Activated CD4-positive, alpha-beta memory T cell treated with anti-CD3 and anti-CD28 coated beads, Interleukin-2, amount 10 ng/mL, durations not matched to agents 7 days and 5 days (primary cell): Measurements from ENCODE around the gene PPP4R1. TPM values are rescaled to one million over a fixed set of nuclear protein-coding genes. Genes with fewer than 3 reads are reported as not detected.

ENCODE experiments used
- CTCF ChIA-PET: fragments of 350-600 bp; sonication (Branson Sonifier 250); formaldehyde crosslinking; loops from one replicate; lab custom pipeline; 2021; ENCODE audit warnings: antibody characterized with exemption, inconsistent platforms; lab: Charles Lee
- POLR2A ChIA-PET: fragments of 350-600 bp; sonication (Branson Sonifier 250); formaldehyde crosslinking; loops from one replicate; lab custom pipeline; 2021; ENCODE audit warnings: antibody characterized with exemption; lab: Charles Lee
- DNase-seq: peaks from one replicate; pipeline ENCODE4 v3.0.0-alpha.2; 2020
- H3K27ac Mint-ChIP-seq: one replicate; pipeline ENCODE4 v1.8.0; 2021; ENCODE audit warnings: mild to moderate bottlenecking, mixed read lengths
- H3K27me3 Mint-ChIP-seq: one replicate; pipeline ENCODE4 v1.8.0; 2021; ENCODE audit warnings: mixed read lengths
- H3K36me3 Mint-ChIP-seq: one replicate; pipeline ENCODE4 v1.8.0; 2021; ENCODE audit warnings: low read depth, mixed read lengths
- H3K4me1 Mint-ChIP-seq: one replicate; pipeline ENCODE4 v1.8.0; 2021; ENCODE audit warnings: mixed read lengths
- H3K4me3 Mint-ChIP-seq: one replicate; pipeline ENCODE4 v1.8.0; 2021; ENCODE audit warnings: mild to moderate bottlenecking, mixed read lengths
- H3K9me3 Mint-ChIP-seq: one replicate; pipeline ENCODE4 v1.8.0; 2021; ENCODE audit warnings: mixed read lengths
- total RNA-seq, 2 experiments: library from RNA; stranded (reverse); gene quantifications; one replicate each; pipeline ENCODE4 v1.2.3, GENCODE V29; 2021

PPP4R1 gene
- total RNA-seq, 2 experiments from 2014 or later = 54.0 to 59.7 TPM

DNA sequence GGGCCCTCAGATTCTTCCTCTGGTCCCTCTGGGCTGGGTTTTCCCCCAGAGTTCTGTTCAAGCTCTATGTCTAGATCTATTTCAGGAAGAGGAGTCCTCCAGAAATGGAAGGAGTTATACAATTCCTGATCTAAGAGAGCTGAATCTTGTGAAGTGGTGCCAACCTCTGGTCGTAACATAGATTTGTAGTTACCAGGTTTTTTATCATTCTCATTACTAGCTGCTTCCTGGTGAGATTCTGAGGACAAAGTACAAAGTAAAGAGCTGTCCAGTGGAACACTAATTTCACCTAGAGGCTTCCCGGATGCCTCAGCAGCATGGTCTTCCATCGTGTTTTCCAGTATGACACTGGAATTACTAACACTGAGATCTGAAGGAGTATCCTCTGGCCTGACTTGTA lies 44.1 kb downstream of the PPP4R1 start:
- H3K9me3 Mint-ChIP-seq = no peaks in the 10 kb centered on the region
- H3K36me3 Mint-ChIP-seq = peaks cover 34% of the 10 kb centered on the region
- H3K4me1 Mint-ChIP-seq = no peaks in the 10 kb centered on the region
- H3K27ac Mint-ChIP-seq = no peak overlapping the region
- no peaks in the 10 kb centered on the region for H3K27me3 Mint-ChIP-seq
- DNase-seq = no peak
- no peak overlapping the region for H3K4me3 Mint-ChIP-seq
- ChIA-PET CTCF (no interaction called here), POLR2A (no interaction called here)

- H3K36me3 Mint-ChIP-seq = peaks cover 28% of the 10 kb centered on the region
- POLR2A ChIA-PET = no interaction called here
- H3K4me1 Mint-ChIP-seq = no peaks in the 10 kb centered on the region
- CTCF ChIA-PET = interaction anchor here (0.7 kb wide), 1 partner anchor 260 kb away, joined by 3 read pairs; no protein-coding TSS in a partner anchor
- H3K27me3 Mint-ChIP-seq = no peaks in the 10 kb centered on the region
- no peaks in the 10 kb centered on the region for H3K9me3 Mint-ChIP-seq
- H3K4me3 Mint-ChIP-seq = no peak overlapping the region
- no peak overlapping the region for H3K27ac Mint-ChIP-seq
- no peak for DNase-seq
Observed at GRCh38 chr18:9569178-9569577, 45.2 kb downstream of the PPP4R1 start.

DNA sequence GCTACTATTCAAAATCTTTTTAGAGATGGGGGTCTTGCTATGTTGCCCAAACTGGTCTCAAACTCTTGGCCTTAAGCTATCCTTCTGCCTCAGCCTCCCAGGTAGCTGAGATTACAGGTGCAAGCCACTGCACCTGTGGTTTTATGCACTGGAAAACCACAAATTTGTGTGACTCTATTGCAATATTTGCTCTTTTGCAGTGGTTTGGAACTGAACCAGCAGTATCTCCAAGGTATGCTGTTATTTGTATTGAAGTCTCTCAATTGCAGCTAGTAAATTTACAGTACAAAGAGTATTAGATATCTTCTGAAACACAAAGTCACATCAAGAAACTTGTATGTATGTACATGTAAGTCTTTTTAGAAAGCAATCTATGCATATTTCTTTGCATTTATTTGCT lies 46.2 kb downstream of the PPP4R1 start:
- CTCF ChIA-PET = no interaction called here
- no peaks in the 10 kb centered on the region for H3K27me3 Mint-ChIP-seq
- no peaks in the 10 kb centered on the region for H3K4me1 Mint-ChIP-seq
- H3K4me3 Mint-ChIP-seq = no peak overlapping the region
- no peaks in the 10 kb centered on the region for H3K9me3 Mint-ChIP-seq
- POLR2A ChIA-PET = no interaction called here
- no peak overlapping the region for H3K27ac Mint-ChIP-seq
- H3K36me3 Mint-ChIP-seq = peaks cover 28% of the 10 kb centered on the region
- no peak for DNase-seq

DNA sequence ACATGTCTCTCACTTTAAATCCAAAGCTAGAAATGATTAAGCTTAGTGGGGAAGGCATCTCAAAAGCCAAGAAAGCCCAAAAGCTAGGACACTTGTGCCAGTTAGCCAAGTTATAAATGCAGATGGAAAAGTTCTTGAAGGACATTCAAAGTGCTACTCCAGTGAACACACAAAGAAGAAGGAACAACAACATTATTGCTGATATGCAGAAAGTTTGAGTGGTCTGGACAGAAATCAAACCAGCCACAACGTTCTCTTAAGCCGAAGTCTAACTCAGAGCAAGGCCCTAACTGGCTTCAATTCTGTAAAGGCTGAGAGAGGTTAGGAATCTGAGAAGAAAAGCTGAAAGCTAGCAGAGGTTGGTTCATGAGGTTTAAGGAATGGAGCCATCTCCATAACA lies 49.0 kb downstream of the PPP4R1 start:
- no peak overlapping the region for H3K27ac Mint-ChIP-seq
- ChIA-PET CTCF (no interaction called here), POLR2A (interaction anchor here (0.6 kb wide), 1 partner anchor 245 kb away, joined by 3 read pairs; no protein-coding TSS in a partner anchor)
- no peaks in the 10 kb centered on the region for H3K9me3 Mint-ChIP-seq
- no peaks in the 10 kb centered on the region for H3K4me1 Mint-ChIP-seq
- H3K27me3 Mint-ChIP-seq = no peaks in the 10 kb centered on the region
- peaks cover 28% of the 10 kb centered on the region for H3K36me3 Mint-ChIP-seq
- H3K4me3 Mint-ChIP-seq = no peak overlapping the region
- no peak for DNase-seq

GRCh38 chr18:9563331-9563730 lies 51.0 kb downstream of the PPP4R1 start:
- peaks cover 28% of the 10 kb centered on the region for H3K36me3 Mint-ChIP-seq
- no peak for DNase-seq
- H3K4me3 Mint-ChIP-seq = no peak overlapping the region
- H3K4me1 Mint-ChIP-seq = no peaks in the 10 kb centered on the region
- CTCF ChIA-PET = interaction anchor here (0.8 to 1.3 kb wide), 2 partner anchors 12 to 470 kb away, joined by 3 read pairs; no protein-coding TSS in a partner anchor
- H3K9me3 Mint-ChIP-seq = no peaks in the 10 kb centered on the region
- POLR2A ChIA-PET = no interaction called here
- no peak overlapping the region for H3K27ac Mint-ChIP-seq
- no peaks in the 10 kb centered on the region for H3K27me3 Mint-ChIP-seq

GRCh38 chr18:9562584-9562983 lies 51.8 kb downstream of the PPP4R1 start:
- no peaks in the 10 kb centered on the region for H3K4me1 Mint-ChIP-seq
- H3K27ac Mint-ChIP-seq = no peak overlapping the region
- no peak for DNase-seq
- ChIA-PET CTCF (interaction anchor here (0.8 to 1.3 kb wide), 2 partner anchors 9 to 13 kb away, joined by 3 read pairs; no protein-coding TSS in a partner anchor), POLR2A (no interaction called here)
- H3K9me3 Mint-ChIP-seq = no peaks in the 10 kb centered on the region
- no peak overlapping the region for H3K4me3 Mint-ChIP-seq
- peaks cover 31% of the 10 kb centered on the region for H3K36me3 Mint-ChIP-seq
- no peaks in the 10 kb centered on the region for H3K27me3 Mint-ChIP-seq

GRCh38 chr18:9561759-9562158 lies 52.6 kb downstream of the PPP4R1 start:
- no peak for DNase-seq
- no peaks in the 10 kb centered on the region for H3K27me3 Mint-ChIP-seq
- no peaks in the 10 kb centered on the region for H3K9me3 Mint-ChIP-seq
- H3K27ac Mint-ChIP-seq = no peak overlapping the region
- no peak overlapping the region for H3K4me3 Mint-ChIP-seq
- H3K4me1 Mint-ChIP-seq = no peaks in the 10 kb centered on the region
- ChIA-PET CTCF (interaction anchor here (0.8 kb wide), 1 partner anchor 9 kb away, joined by 3 read pairs; no protein-coding TSS in a partner anchor), POLR2A (no interaction called here)
- H3K36me3 Mint-ChIP-seq = peaks cover 34% of the 10 kb centered on the region

- no peaks in the 10 kb centered on the region for H3K4me1 Mint-ChIP-seq
- POLR2A ChIA-PET = no interaction called here
- H3K4me3 Mint-ChIP-seq = no peak overlapping the region
- no peak for DNase-seq
- H3K27me3 Mint-ChIP-seq = no peaks in the 10 kb centered on the region
- CTCF ChIA-PET = no interaction called here
- peaks cover 50% of the 10 kb centered on the region for H3K36me3 Mint-ChIP-seq
- no peaks in the 10 kb centered on the region for H3K9me3 Mint-ChIP-seq
- no peak overlapping the region for H3K27ac Mint-ChIP-seq
Observed at GRCh38 chr18:9559253-9559652, 55.1 kb downstream of the PPP4R1 start.

GRCh38 chr18:9558387-9559064 lies 55.8 kb downstream of the PPP4R1 start:
- Mint-ChIP-seq H3K4me3 (no peak overlapping the region), H3K9me3 (no peaks in the 10 kb centered on the region), H3K27ac (no peak overlapping the region), H3K27me3 (no peaks in the 10 kb centered on the region), H3K4me1 (no peaks in the 10 kb centered on the region), H3K36me3 (peaks cover 53% of the 10 kb centered on the region)
- CTCF ChIA-PET = no interaction called here
- no peak for DNase-seq
- POLR2A ChIA-PET = no interaction called here

DNA sequence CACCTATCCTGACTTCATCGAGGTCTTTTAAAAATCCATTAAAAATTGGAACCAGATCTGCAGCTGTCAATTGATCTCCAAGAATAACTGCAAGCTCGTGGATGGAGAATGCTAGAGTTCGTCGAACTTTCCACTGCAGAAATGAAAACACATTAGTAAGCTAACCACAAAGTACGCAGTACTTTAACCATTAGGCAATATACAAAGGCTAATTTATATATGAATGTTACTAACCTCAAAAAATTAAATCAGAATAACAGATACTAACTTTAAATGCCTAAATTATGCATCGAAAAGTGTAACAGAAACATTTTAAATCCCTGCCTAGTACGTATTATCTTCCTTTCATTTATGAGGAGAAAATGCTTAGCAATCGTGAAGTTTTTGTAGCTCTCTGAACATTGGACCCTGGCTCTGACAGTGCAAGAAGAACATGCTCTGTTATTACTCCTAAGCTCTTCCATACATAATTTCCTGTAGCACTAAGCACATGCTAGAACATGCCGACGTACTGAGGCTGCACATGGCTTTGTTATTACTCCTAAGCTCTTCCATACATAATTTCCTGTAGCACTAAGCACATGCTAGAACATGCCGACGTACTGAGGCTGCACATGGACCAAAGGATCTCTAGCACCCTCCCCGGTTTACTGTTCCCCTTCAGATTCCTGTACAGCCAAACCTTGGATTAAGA lies 57.0 kb downstream of the PPP4R1 start:
- ChIA-PET CTCF (no interaction called here), POLR2A (no interaction called here)
- H3K9me3 Mint-ChIP-seq = no peaks in the 10 kb centered on the region
- H3K27ac Mint-ChIP-seq = no peak overlapping the region
- no peaks in the 10 kb centered on the region for H3K27me3 Mint-ChIP-seq
- no peak for DNase-seq
- no peaks in the 10 kb centered on the region for H3K4me1 Mint-ChIP-seq
- H3K36me3 Mint-ChIP-seq = peaks cover 59% of the 10 kb centered on the region
- H3K4me3 Mint-ChIP-seq = no peak overlapping the region

GRCh38 chr18:9552616-9553015 lies 61.7 kb downstream of the PPP4R1 start:
- CTCF ChIA-PET = interaction anchor here (1.3 kb wide), 1 partner anchor 10 kb away, joined by 3 read pairs; no protein-coding TSS in a partner anchor
- H3K9me3 Mint-ChIP-seq = no peaks in the 10 kb centered on the region
- DNase-seq = no peak
- POLR2A ChIA-PET = no interaction called here
- no peaks in the 10 kb centered on the region for H3K27me3 Mint-ChIP-seq
- no peak overlapping the region for H3K27ac Mint-ChIP-seq
- no peak overlapping the region for H3K4me3 Mint-ChIP-seq
- H3K36me3 Mint-ChIP-seq = peaks cover 66% of the 10 kb centered on the region
- H3K4me1 Mint-ChIP-seq = no peaks in the 10 kb centered on the region

DNA sequence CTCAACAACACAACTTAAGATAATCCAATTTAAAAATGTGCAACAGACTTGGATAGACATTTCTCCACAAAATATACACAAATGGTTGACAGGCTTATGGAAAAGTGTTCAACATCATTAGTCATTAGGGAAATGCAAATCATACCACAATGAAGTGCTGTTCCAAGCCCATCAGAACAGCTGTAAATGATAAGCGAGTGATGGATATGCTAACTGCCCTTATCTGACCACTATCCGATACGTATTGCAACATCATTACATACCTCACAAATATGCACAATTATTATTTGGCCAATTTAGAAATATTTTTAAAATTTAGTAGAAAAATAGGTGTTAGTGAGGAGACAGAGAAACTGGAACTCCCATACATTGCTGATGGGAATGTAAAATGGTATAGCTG lies 62.2 kb downstream of the PPP4R1 start:
- no peak overlapping the region for H3K4me3 Mint-ChIP-seq

GRCh38 chr18:9550429-9550828 lies 63.9 kb downstream of the PPP4R1 start:
- Mint-ChIP-seq H3K9me3 (no peaks in the 10 kb centered on the region), H3K27ac (no peak overlapping the region), H3K27me3 (no peaks in the 10 kb centered on the region), H3K36me3 (peaks cover 63% of the 10 kb centered on the region), H3K4me1 (no peaks in the 10 kb centered on the region), H3K4me3 (no peak overlapping the region)
- CTCF ChIA-PET = no interaction called here
- POLR2A ChIA-PET = no interaction called here
- no peak for DNase-seq

More for the DNA sequence above, 62.2 kb downstream of the PPP4R1 start:
- Mint-ChIP-seq H3K36me3 (peaks cover 67% of the 10 kb centered on the region), H3K27ac (no peak overlapping the region), H3K4me1 (no peaks in the 10 kb centered on the region), H3K9me3 (no peaks in the 10 kb centered on the region), H3K27me3 (no peaks in the 10 kb centered on the region)
- ChIA-PET POLR2A (no interaction called here), CTCF (no interaction called here)
- DNase-seq = no peak
